Right lobe of liver (tissue), 4 donors: ENCODE measurements around the gene RXFP1.

Experiments
- CTCF ChIP-seq, 4 donors: fragments of 200-600 bp in 3 of 4; fragments of 450-650 bp in 1 of 4; IDR thresholded peaks; one replicate each; pipeline versions ENCODE4 v1.5.1 to v1.8.0; 2016 to 2022; ENCODE audit warnings: antibody characterized with exemption in 4 of 4, mild to moderate bottlenecking in 2 of 4
- POLR2A ChIP-seq: fragments of 450-650 bp; IDR thresholded peaks from one replicate; pipeline ENCODE4 v1.6.1; 2017; ENCODE audit warnings: antibody characterized with exemption, mild to moderate bottlenecking
- donor health status: DM: no; HTN: no; CAD: no.
- donor health status: DM: no; HTN: no; CAD: no.
- donor health status: DM: no; HTN: yes; CAD: no.

- TF ChIP-seq CTCF (IDR thresholded peaks at IDR 0.05) (no peak), POLR2A (no peak)
Observed at GRCh38 chr4:158581161-158581560, 59.5 kb downstream of the RXFP1 start.
